HT-29 (cell line): Measurements from ENCODE around the gene CIDEC. TPM values are rescaled to one million over a fixed set of nuclear protein-coding genes. Genes with fewer than 3 reads are reported as not detected.
A peak's percentile ranks its signal among the peaks of the same experiment; 100 is the strongest.
"Not testable (repeated sequence)": the region's sequence is repeated elsewhere in the genome, so short reads cannot be mapped to it uniquely, and the experiment has no call there.

Experiments used
- DNase-seq: peaks from one replicate; pipeline ENCODE4 v3.0.0-alpha.2; 2015; ENCODE audit warnings: low spot score
- total RNA-seq: library from RNA; depleted of rRNA; stranded (reverse); fragments of >200 nt; shearing (Covaris generic); gene quantifications from 2 replicates; pipeline ENCODE4 v1.2.3, GENCODE V29; 2014

Gene CIDEC
- total RNA-seq, 1 experiment from 2014 or later, result 0.61 TPM

- peak; percentile 65 for DNase-seq
Observed at GRCh38 chr3:9878700-9879099, 1.4 kb downstream of the CIDEC start.

- no peak for DNase-seq
Observed at GRCh38 chr3:9876991-9877390, 3.1 kb downstream of the CIDEC start.

- DNase-seq, result not testable (repeated sequence)
Observed at GRCh38 chr3:9876255-9876654, 3.8 kb downstream of the CIDEC start.

GRCh38 chr3:9875448-9875847, 4.6 kb downstream of the CIDEC start:
- DNase-seq, result no peak

GRCh38 chr3:9872067-9872466, 8.0 kb downstream of the CIDEC start:
- not testable (repeated sequence) for DNase-seq

- no peak for DNase-seq
Observed at GRCh38 chr3:9870978-9871377, 9.1 kb downstream of the CIDEC start.

- DNase-seq, result no peak
Observed at GRCh38 chr3:9869955-9870354, 10.1 kb downstream of the CIDEC start.

GRCh38 chr3:9867106-9867505, 12.9 kb downstream of the CIDEC start:
- DNase-seq, result no peak

GRCh38 chr3:9866639-9867038, 13.4 kb downstream of the CIDEC start:
- DNase-seq, result no peak

GRCh38 chr3:9865125-9865637, 14.9 kb downstream of the CIDEC start:
- not testable (repeated sequence) for DNase-seq

GRCh38 chr3:9864200-9864927, 15.7 kb downstream of the CIDEC start:
- DNase-seq, result peak; percentile 54

GRCh38 chr3:9863058-9863772, 16.8 kb downstream of the CIDEC start:
- no peak for DNase-seq

GRCh38 chr3:9862391-9863057, 17.5 kb downstream of the CIDEC start:
- peak; percentile 26 for DNase-seq

- no peak for DNase-seq
Observed at GRCh38 chr3:9861626-9862130, 18.4 kb downstream of the CIDEC start.

GRCh38 chr3:9861201-9861600, 18.9 kb downstream of the CIDEC start:
- DNase-seq, result no peak

GRCh38 chr3:9859530-9860025, 20.5 kb downstream of the CIDEC start:
- no peak for DNase-seq

- DNase-seq, result no peak
Observed at GRCh38 chr3:9855594-9855993, 24.5 kb downstream of the CIDEC start.

- not testable (repeated sequence) for DNase-seq
Observed at GRCh38 chr3:9854291-9854940, 25.6 kb downstream of the CIDEC start.

GRCh38 chr3:9852528-9852927, 27.5 kb downstream of the CIDEC start:
- no peak for DNase-seq

- DNase-seq, result not testable (repeated sequence)
Observed at GRCh38 chr3:9851926-9852325, 28.1 kb downstream of the CIDEC start.

GRCh38 chr3:9851383-9851782, 28.7 kb downstream of the CIDEC start:
- not testable (repeated sequence) for DNase-seq
